ENCODE data around the gene MT1A.
"Not testable (repeated sequence)": the region's sequence is repeated elsewhere in the genome, so short reads cannot be mapped to it uniquely, and the experiment has no call there.

The MT1A gene

GRCh38 chr16:56610609-56611111 is 27.8 kb upstream of the MT1A start:
- no peak for DNase-seq

GRCh38 chr16:56611281-56611833 is 27.1 kb upstream of the MT1A start:
- DNase-seq = no peak

- no peak for DNase-seq
Observed at GRCh38 chr16:56613706-56614105, 24.8 kb upstream of the MT1A start.

GRCh38 chr16:56614549-56614991 is 23.9 kb upstream of the MT1A start:
- DNase-seq = peak; percentile 86

- no peak for DNase-seq
Observed at GRCh38 chr16:56615353-56615752, 23.1 kb upstream of the MT1A start.

GRCh38 chr16:56616608-56617211 is 21.8 kb upstream of the MT1A start:
- DNase-seq = no peak

GRCh38 chr16:56617212-56618085 is 21.0 kb upstream of the MT1A start:
- peak; percentile 65 for DNase-seq

GRCh38 chr16:56618138-56618537 is 20.3 kb upstream of the MT1A start:
- DNase-seq = no peak

GRCh38 chr16:56620339-56620897 is 18.0 kb upstream of the MT1A start:
- no peak for DNase-seq

- not testable (repeated sequence) for DNase-seq
Observed at GRCh38 chr16:56621665-56622445, 16.6 kb upstream of the MT1A start.

- DNase-seq = not testable (repeated sequence)
Observed at GRCh38 chr16:56623184-56623583, 15.3 kb upstream of the MT1A start.

GRCh38 chr16:56623637-56624036 is 14.8 kb upstream of the MT1A start:
- no peak for DNase-seq

GRCh38 chr16:56625140-56625942 is 13.1 kb upstream of the MT1A start, which contains the start of gene MT1E:
Gene MT1E, plus strand, starts transcription at chr16:56625781. Its CDS starts 71 bp downstream, at chr16:56625852.
- DNase-seq = peak; percentile 76

GRCh38 chr16:56625943-56626654 is 12.4 kb upstream of the MT1A start:
- peak; percentile 30 for DNase-seq

GRCh38 chr16:56626685-56627084 is 11.8 kb upstream of the MT1A start:
- no peak for DNase-seq

GRCh38 chr16:56628486-56629350 is 9.7 kb upstream of the MT1A start:
- no peak for DNase-seq

- no peak for DNase-seq
Observed at GRCh38 chr16:56629531-56629930, 8.9 kb upstream of the MT1A start.

GRCh38 chr16:56630134-56630533 is 8.3 kb upstream of the MT1A start:
- DNase-seq = no peak

- no peak for DNase-seq
Observed at GRCh38 chr16:56631197-56631596, 7.3 kb upstream of the MT1A start.

- DNase-seq = no peak
Observed at GRCh38 chr16:56631832-56632155, 6.7 kb upstream of the MT1A start.
